HG03025 (cell line): ENCODE measurements around the gene PLA2G5.

Experiments
- ATAC-seq: cut with Tn5 transposase; IDR thresholded peaks from one replicate; pipeline ENCODE4 v1.9.1; 2021; ENCODE audit warnings: mild to moderate bottlenecking, moderate library complexity; ENCODE audit not compliant: unreplicated experiment, low FRiP score

Gene PLA2G5

GRCh38 chr1:20089328-20090077 is 19.5 kb downstream of the PLA2G5 start:
- ATAC-seq = no peak

GRCh38 chr1:20090119-20090518 is 20.1 kb downstream of the PLA2G5 start:
- ATAC-seq = no peak

- no peak for ATAC-seq
Observed at GRCh38 chr1:20090641-20091040, 20.6 kb downstream of the PLA2G5 start.

GRCh38 chr1:20093303-20093702 is 23.3 kb downstream of the PLA2G5 start:
- no peak for ATAC-seq

- ATAC-seq = no peak
Observed at GRCh38 chr1:20093940-20094391, 24.0 kb downstream of the PLA2G5 start.

GRCh38 chr1:20095564-20096434 is 25.8 kb downstream of the PLA2G5 start:
- no peak for ATAC-seq

GRCh38 chr1:20096840-20097447 is 26.9 kb downstream of the PLA2G5 start:
- ATAC-seq = no peak

- ATAC-seq = no peak
Observed at GRCh38 chr1:20099533-20099932, 29.5 kb downstream of the PLA2G5 start.

GRCh38 chr1:20100632-20101355 is 30.8 kb downstream of the PLA2G5 start:
- no peak for ATAC-seq

GRCh38 chr1:20102875-20103274 is 32.9 kb downstream of the PLA2G5 start:
- no peak for ATAC-seq

GRCh38 chr1:20105856-20106255 is 35.9 kb downstream of the PLA2G5 start:
- ATAC-seq = no peak

GRCh38 chr1:20107351-20107750 is 37.4 kb downstream of the PLA2G5 start:
- ATAC-seq = no peak

GRCh38 chr1:20107796-20108195 is 37.8 kb downstream of the PLA2G5 start:
- ATAC-seq = no peak

- no peak for ATAC-seq
Observed at GRCh38 chr1:20108366-20109123, 38.6 kb downstream of the PLA2G5 start.

GRCh38 chr1:20109223-20109856 is 39.3 kb downstream of the PLA2G5 start:
- no peak for ATAC-seq

GRCh38 chr1:20110679-20111078 is 40.7 kb downstream of the PLA2G5 start:
- ATAC-seq = no peak

- ATAC-seq = no peak
Observed at GRCh38 chr1:20111452-20111851, 41.5 kb downstream of the PLA2G5 start.

- ATAC-seq = no peak
Observed at GRCh38 chr1:20112279-20113000, 42.4 kb downstream of the PLA2G5 start.
